Superior temporal gyrus (tissue), 1 donor: ENCODE data around the gene L3HYPDH.

Experiments
- DNase-seq: peaks from one replicate; pipeline ENCODE4 v3.0.0-alpha.2; 2016; ENCODE audit errors: extremely low spot score

Gene L3HYPDH

DNA sequence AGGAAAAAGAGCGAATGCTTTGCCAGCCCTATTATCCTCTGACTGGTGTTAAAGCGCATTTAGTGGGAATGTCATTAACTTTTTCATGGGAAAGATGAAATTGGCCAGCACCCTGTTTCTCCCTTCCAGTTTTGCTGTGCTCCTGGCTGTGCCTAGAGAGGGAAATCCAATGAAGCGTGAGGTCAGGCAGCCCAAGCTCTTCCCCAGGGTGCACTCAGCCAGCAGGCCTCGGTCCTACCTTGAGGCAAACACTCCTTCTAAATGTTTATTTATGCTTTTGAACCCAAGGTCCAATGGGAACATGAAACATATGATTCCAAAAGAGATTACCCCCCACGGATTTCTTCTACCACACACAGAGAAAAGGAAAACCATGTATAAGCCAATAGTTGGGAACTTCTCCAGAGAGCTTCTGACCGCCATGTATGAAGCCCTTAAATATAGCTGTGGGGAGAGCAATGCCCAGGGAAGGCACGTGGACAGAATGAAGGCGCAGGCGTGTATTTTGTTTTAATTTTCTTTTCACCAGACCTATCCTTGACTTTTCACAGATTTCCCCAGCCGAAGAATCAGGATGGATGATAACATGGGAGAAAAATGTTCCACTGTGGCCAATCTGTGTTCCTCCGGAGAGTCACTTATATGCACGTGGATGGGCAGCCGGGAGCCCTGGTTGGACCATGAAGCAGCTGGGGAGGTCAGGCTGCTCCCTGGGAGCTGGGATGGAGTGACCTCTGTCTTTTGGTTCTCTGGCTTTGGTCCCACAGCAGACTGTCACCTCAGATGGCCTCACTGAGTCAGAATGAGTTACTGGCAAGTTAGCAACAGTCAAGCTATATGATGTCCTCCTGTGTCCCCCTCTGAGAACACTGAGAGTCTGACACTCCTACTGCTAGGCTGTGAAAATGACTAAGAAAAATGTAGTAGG lies 56.3 kb downstream of the L3HYPDH start:
- no peak for DNase-seq

- no peak for DNase-seq
Observed at GRCh38 chr14:59425322-59425935, 58.8 kb downstream of the L3HYPDH start.

DNA sequence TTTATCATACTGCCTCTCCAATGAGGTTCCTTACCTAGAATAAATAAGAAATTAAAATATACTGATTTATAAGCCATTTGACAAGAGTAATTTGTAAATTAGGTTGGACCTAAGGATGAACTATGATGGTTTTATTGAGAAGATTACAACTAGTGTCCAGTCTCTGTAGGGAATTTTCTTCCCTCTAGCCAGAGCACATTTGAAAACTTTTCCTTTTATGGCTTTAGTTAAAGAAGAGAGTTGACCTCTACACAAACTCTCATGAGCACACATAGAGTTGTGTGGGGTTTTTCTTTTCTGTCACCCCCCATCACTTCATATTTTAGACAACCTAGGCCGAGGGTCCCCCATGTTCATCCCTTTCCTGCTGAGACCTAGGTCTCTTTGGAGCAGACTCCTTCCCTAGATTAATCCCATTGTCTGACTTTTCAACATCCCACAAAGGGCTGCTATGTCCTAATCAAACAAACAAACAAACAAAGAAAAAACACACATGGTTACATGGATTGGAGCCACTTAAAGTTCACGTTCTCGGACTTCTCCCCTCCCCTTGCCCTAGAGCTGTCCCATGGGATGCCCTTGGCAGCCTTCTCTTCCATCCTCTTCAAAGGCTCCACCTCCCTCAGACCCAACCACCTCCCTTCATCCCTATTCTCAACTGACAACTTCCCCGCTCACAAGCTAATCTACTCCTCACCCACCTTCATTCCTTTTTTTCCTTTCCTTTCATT lies 59.7 kb downstream of the L3HYPDH start:
- no peak for DNase-seq
